T47D (cell line): ENCODE data around the gene SEMA6D.
"Not testable (repeated sequence)": the region's sequence is repeated elsewhere in the genome, so short reads cannot be mapped to it uniquely, and the experiment has no call there.

ENCODE experiments used
- DNase-seq, 2 experiments: peaks; one replicate each; pipeline versions ENCODE4 v3.0.0 to v3.0.0-alpha.2; 2011 to 2012; ENCODE audit warnings: low read depth in 1 of 2, low spot score in 1 of 2
- JUND ChIP-seq: IDR thresholded peaks from 2 replicates; pipeline ENCODE4 v1.6.1; 2012; ENCODE audit warnings: low read depth
- in situ Hi-C: cut with HindIII; loops from 2 replicates; pipeline ENCODE4 v1.10.0; 2016; ENCODE audit warnings: low sequenced_read_pairs, low pct_unique_long_range_greater_than_20kb

SEMA6D gene

GRCh38 chr15:47725051-47725450 lies 7.7 kb downstream of the SEMA6D start:
- in situ Hi-C loops = no loop called here
- TF ChIP-seq JUND = no peak
- DNase-seq = no peak

- no peak for TF ChIP-seq JUND
- no peak for DNase-seq
- in situ Hi-C loops = no loop called here
Observed at GRCh38 chr15:47725906-47726305, 8.6 kb downstream of the SEMA6D start.

- DNase-seq = no peak
- in situ Hi-C loops = no loop called here
- TF ChIP-seq JUND = no peak
Observed at GRCh38 chr15:47726399-47726823, 9.1 kb downstream of the SEMA6D start.

- no peak for DNase-seq
- TF ChIP-seq JUND = no peak
- in situ Hi-C loops = no loop called here
Observed at GRCh38 chr15:47727137-47727536, 9.8 kb downstream of the SEMA6D start.

- no peak for TF ChIP-seq JUND
- in situ Hi-C loops = no loop called here
Observed at GRCh38 chr15:47727676-47728075, 10.4 kb downstream of the SEMA6D start.

GRCh38 chr15:47728426-47728825 lies 11.1 kb downstream of the SEMA6D start:
- no peak for TF ChIP-seq JUND
- in situ Hi-C loops = no loop called here
- DNase-seq = no peak

More at GRCh38 chr15:47727676-47728075, 10.4 kb downstream of the SEMA6D start:
- DNase-seq = no peak

GRCh38 chr15:47728886-47729285 lies 11.6 kb downstream of the SEMA6D start:
- no peak for DNase-seq
- in situ Hi-C loops = no loop called here
- no peak for TF ChIP-seq JUND

- DNase-seq = no peak
- in situ Hi-C loops = no loop called here
- no peak for TF ChIP-seq JUND
Observed at GRCh38 chr15:47731230-47731629, 13.9 kb downstream of the SEMA6D start.

- no peak for TF ChIP-seq JUND
- no peak for DNase-seq
- in situ Hi-C loops = no loop called here
Observed at GRCh38 chr15:47732248-47732647, 14.9 kb downstream of the SEMA6D start.

- no peak for TF ChIP-seq JUND
- in situ Hi-C loops = no loop called here
- no peak for DNase-seq
Observed at GRCh38 chr15:47733085-47733484, 15.8 kb downstream of the SEMA6D start.

GRCh38 chr15:47736143-47736786 lies 19.0 kb downstream of the SEMA6D start:
- no peak for DNase-seq
- no peak for TF ChIP-seq JUND
- in situ Hi-C loops = no loop called here

- in situ Hi-C loops = no loop called here
- no peak for DNase-seq
- TF ChIP-seq JUND = no peak
Observed at GRCh38 chr15:47737477-47737876, 20.2 kb downstream of the SEMA6D start.

GRCh38 chr15:47738144-47738825 lies 21.0 kb downstream of the SEMA6D start:
- in situ Hi-C loops, DNase-seq: not testable (repeated sequence)

GRCh38 chr15:47741082-47741481 lies 23.8 kb downstream of the SEMA6D start:
- no peak for DNase-seq
- no peak for TF ChIP-seq JUND
- in situ Hi-C loops = no loop called here
